ENCODE measurements around the gene USHBP1.
"Not testable (repeated sequence)": the region's sequence is repeated elsewhere in the genome, so short reads cannot be mapped to it uniquely, and the experiment has no call there.

Gene USHBP1

GRCh38 chr19:17275441-17276175 lies 11.1 kb upstream of the USHBP1 start:
- H3K4me3 ChIP-seq (replicated peaks; ENCODE audit: insufficient read depth, low read length): no peak overlapping the region
- no peak for DNase-seq (ENCODE audit: low read depth in 1 of 2, low spot score in 1 of 2)
- TF ChIP-seq CTCF (IDR thresholded peaks at IDR 0.05; ENCODE audit: insufficient read depth, low read length): no peak
- no peak for TF ChIP-seq GABPA (IDR thresholded peaks at IDR 0.05; ENCODE audit: low read depth)
- TF ChIP-seq, protein P1, sequence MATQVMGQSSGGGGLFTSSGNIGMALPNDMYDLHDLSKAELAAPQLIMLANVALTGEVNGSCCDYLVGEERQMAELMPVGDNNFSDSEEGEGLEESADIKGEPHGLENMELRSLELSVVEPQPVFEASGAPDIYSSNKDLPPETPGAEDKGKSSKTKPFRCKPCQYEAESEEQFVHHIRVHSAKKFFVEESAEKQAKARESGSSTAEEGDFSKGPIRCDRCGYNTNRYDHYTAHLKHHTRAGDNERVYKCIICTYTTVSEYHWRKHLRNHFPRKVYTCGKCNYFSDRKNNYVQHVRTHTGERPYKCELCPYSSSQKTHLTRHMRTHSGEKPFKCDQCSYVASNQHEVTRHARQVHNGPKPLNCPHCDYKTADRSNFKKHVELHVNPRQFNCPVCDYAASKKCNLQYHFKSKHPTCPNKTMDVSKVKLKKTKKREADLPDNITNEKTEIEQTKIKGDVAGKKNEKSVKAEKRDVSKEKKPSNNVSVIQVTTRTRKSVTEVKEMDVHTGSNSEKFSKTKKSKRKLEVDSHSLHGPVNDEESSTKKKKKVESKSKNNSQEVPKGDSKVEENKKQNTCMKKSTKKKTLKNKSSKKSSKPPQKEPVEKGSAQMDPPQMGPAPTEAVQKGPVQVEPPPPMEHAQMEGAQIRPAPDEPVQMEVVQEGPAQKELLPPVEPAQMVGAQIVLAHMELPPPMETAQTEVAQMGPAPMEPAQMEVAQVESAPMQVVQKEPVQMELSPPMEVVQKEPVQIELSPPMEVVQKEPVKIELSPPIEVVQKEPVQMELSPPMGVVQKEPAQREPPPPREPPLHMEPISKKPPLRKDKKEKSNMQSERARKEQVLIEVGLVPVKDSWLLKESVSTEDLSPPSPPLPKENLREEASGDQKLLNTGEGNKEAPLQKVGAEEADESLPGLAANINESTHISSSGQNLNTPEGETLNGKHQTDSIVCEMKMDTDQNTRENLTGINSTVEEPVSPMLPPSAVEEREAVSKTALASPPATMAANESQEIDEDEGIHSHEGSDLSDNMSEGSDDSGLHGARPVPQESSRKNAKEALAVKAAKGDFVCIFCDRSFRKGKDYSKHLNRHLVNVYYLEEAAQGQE (IDR thresholded peaks at IDR 0.05; ENCODE audit: insufficient replicate concordance, low read depth): no peak
- TF ChIP-seq POLR2AphosphoS5 (IDR thresholded peaks at IDR 0.05; ENCODE audit: low read depth): no peak
- TF ChIP-seq SPI1 (IDR thresholded peaks at IDR 0.05; ENCODE audit: borderline replicate concordance, low read depth): no peak
- H3K27me3 ChIP-seq (ENCODE audit: insufficient read depth, poor library complexity, severe bottlenecking): no peaks in the 10 kb centered on the region
- no peak overlapping the region for H3K27ac ChIP-seq (replicated peaks)

DNA sequence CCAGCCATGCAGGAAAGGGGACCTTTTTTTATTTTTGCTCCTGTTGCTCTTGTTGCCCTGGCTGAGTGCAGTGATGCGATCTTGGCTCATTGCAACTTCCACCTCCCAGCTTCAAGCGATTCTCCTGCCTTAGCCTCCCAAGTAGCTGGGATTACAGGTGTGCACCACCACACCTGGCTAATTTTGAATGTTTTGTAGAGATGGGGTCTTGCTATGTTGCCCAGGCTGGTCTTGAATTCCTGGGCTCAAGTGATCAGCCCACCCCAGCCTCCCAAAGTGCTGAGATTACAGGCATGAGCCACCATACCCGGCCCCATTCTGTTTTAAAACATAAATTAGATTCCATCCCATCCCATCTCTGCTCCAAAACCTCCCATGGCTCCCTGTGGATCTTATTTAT lies 10.3 kb upstream of the USHBP1 start:
- H3K4me3 ChIP-seq (replicated peaks; ENCODE audit: insufficient read depth, low read length); H3K27ac ChIP-seq (replicated peaks); H3K27me3 ChIP-seq (ENCODE audit: insufficient read depth, poor library complexity, severe bottlenecking); DNase-seq (ENCODE audit: low read depth in 1 of 2, low spot score in 1 of 2): not testable (repeated sequence)

- Histone ChIP-seq H3K4me3 (replicated peaks; ENCODE audit: insufficient read depth, low read length) (no peak overlapping the region), H3K27me3 (ENCODE audit: insufficient read depth, poor library complexity, severe bottlenecking) (no peaks in the 10 kb centered on the region), H3K27ac (replicated peaks) (no peak overlapping the region)
- TF ChIP-seq, protein P1 (IDR thresholded peaks at IDR 0.05; ENCODE audit: insufficient replicate concordance, low read depth): no peak
- no peak for TF ChIP-seq GABPA (IDR thresholded peaks at IDR 0.05; ENCODE audit: low read depth)
- no peak for TF ChIP-seq POLR2AphosphoS5 (IDR thresholded peaks at IDR 0.05; ENCODE audit: low read depth)
- no peak for TF ChIP-seq CTCF (IDR thresholded peaks at IDR 0.05; ENCODE audit: insufficient read depth, low read length)
- DNase-seq (ENCODE audit: low read depth in 1 of 2, low spot score in 1 of 2): no peak
Measured at GRCh38 chr19:17268754-17269153, 4.2 kb upstream of the USHBP1 start.

DNA sequence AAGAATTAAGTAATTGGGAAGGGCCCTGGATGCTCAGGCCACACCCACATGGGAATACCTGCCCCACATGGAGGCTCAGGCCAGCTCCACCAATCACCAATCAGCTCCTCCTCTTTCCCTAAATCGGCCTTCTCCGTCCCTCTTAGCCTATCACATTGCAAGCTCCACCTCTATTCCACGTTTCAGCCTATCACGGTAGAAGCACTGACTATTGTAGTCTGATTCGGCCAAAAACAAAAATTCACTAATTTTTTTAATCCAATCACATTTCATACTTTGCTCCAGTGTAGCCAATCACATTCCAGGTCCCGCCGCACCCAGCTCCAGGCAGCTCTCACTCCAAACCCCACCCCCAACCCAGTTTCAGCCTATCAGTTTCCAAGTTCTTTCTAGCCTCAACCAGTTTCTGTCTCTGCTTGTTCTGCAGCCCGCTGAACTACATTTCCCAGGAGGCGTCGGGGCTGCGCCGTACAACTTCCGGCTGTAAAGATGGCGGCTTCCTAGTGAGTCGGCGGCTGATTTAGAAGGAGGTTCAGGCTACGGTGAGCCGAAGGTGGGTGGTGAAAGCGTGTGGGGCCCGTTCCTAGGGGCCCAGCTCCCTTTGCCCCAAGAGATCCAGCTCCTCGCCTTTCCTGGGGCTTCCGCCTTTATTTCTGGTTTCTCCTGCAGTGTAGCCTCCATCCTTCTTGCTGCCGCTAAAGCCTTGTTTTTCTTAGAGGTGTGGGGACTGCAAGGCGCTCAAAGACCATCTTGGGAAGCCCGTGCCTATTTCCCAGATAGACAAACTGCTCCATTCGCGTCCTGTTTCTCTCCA lies 2.6 kb upstream of the USHBP1 start, which contains the start of gene BABAM1:
Gene BABAM1 (plus strand): TSS at position 469 of the 814 bp plus-strand sequence. CDS start 1,364 bp downstream, outside the sequence.
- TF ChIP-seq GABPA (IDR thresholded peaks at IDR 0.05; ENCODE audit: low read depth) (peak; percentile 91), POLR2AphosphoS5 (IDR thresholded peaks at IDR 0.05; ENCODE audit: low read depth) (peak; percentile 68; the same call in 1 of the 2 replicates), CTCF (IDR thresholded peaks at IDR 0.05; ENCODE audit: insufficient read depth, low read length) (no peak), SPI1 (IDR thresholded peaks at IDR 0.05; ENCODE audit: borderline replicate concordance, low read depth) (no peak)
- TF ChIP-seq, protein P1 (IDR thresholded peaks at IDR 0.05; ENCODE audit: insufficient replicate concordance, low read depth): peak; percentile 41
- Histone ChIP-seq H3K27me3 (ENCODE audit: insufficient read depth, poor library complexity, severe bottlenecking) (no peaks in the 10 kb centered on the region), H3K27ac (replicated peaks) (peak within 1 kb of the TSS; percentile 70), H3K4me3 (replicated peaks; ENCODE audit: insufficient read depth, low read length) (peak within 1 kb of the TSS; percentile 89)
- peak; percentile 98 to 99 for DNase-seq (ENCODE audit: low read depth in 1 of 2, low spot score in 1 of 2)

Measured in HL-60 (cell line).